ENCODE results near the gene KIAA1614.

DNA sequence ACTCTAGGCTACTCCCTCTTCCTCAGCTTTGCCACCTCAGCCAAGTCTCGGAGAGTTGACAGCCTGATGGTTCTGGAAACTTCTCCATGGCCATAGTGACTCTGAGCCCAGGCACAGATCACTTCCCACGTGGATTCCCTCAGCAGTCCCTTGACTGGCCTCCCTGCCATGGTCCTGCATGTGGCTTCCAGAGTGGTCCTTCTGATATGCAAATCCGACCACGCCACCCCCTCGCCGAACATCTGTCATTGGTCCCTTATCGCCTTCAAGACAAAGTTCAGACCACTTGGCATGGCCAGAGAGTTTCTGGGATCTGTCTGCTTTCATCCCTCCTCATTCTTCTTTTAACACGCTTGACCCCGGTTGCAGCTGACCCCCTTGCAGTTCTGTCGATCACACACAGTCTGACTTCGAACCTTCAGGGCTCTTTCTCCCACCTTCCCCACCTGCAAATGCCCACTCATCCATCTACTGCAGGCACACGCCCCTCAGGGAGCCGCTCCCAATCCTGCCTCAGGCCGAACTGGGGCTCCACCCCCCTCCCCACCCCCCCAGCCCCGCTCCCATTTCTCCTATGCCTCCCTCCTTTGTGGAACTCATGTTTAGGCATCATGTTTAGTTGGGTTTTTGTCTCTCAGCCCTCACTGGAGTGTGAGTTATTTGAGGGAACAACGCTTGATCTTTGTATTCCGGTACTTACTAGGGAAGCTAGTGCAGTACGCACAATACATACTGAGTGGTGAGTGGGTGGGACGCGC lies 29.0 kb downstream of the KIAA1614 start:
- no peak for TF ChIP-seq TAF1 (IDR thresholded peaks at IDR 0.05; ENCODE audit: borderline replicate concordance, insufficient read depth, low read length)
- TF ChIP-seq SIN3A (IDR thresholded peaks at IDR 0.05; ENCODE audit: borderline replicate concordance, insufficient read depth, low read length) = no peak
- TF ChIP-seq POLR2AphosphoS5 (IDR thresholded peaks at IDR 0.05; ENCODE audit: low read depth, low read length) = no peak
- TF ChIP-seq, protein P1, sequence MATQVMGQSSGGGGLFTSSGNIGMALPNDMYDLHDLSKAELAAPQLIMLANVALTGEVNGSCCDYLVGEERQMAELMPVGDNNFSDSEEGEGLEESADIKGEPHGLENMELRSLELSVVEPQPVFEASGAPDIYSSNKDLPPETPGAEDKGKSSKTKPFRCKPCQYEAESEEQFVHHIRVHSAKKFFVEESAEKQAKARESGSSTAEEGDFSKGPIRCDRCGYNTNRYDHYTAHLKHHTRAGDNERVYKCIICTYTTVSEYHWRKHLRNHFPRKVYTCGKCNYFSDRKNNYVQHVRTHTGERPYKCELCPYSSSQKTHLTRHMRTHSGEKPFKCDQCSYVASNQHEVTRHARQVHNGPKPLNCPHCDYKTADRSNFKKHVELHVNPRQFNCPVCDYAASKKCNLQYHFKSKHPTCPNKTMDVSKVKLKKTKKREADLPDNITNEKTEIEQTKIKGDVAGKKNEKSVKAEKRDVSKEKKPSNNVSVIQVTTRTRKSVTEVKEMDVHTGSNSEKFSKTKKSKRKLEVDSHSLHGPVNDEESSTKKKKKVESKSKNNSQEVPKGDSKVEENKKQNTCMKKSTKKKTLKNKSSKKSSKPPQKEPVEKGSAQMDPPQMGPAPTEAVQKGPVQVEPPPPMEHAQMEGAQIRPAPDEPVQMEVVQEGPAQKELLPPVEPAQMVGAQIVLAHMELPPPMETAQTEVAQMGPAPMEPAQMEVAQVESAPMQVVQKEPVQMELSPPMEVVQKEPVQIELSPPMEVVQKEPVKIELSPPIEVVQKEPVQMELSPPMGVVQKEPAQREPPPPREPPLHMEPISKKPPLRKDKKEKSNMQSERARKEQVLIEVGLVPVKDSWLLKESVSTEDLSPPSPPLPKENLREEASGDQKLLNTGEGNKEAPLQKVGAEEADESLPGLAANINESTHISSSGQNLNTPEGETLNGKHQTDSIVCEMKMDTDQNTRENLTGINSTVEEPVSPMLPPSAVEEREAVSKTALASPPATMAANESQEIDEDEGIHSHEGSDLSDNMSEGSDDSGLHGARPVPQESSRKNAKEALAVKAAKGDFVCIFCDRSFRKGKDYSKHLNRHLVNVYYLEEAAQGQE (IDR thresholded peaks at IDR 0.05; ENCODE audit: insufficient read depth in 1 of 2, low read depth in 2 of 2, low read length in 2 of 2) = no peak

Data from PFSK-1 (cell line).